ENCODE measurements around the gene UNC119. TPM values are rescaled to one million over a fixed set of nuclear protein-coding genes. Genes with fewer than 3 reads are reported as not detected.

The UNC119 gene
- total RNA-seq, 1 donor from 2014 or later: 57.2 TPM

DNA sequence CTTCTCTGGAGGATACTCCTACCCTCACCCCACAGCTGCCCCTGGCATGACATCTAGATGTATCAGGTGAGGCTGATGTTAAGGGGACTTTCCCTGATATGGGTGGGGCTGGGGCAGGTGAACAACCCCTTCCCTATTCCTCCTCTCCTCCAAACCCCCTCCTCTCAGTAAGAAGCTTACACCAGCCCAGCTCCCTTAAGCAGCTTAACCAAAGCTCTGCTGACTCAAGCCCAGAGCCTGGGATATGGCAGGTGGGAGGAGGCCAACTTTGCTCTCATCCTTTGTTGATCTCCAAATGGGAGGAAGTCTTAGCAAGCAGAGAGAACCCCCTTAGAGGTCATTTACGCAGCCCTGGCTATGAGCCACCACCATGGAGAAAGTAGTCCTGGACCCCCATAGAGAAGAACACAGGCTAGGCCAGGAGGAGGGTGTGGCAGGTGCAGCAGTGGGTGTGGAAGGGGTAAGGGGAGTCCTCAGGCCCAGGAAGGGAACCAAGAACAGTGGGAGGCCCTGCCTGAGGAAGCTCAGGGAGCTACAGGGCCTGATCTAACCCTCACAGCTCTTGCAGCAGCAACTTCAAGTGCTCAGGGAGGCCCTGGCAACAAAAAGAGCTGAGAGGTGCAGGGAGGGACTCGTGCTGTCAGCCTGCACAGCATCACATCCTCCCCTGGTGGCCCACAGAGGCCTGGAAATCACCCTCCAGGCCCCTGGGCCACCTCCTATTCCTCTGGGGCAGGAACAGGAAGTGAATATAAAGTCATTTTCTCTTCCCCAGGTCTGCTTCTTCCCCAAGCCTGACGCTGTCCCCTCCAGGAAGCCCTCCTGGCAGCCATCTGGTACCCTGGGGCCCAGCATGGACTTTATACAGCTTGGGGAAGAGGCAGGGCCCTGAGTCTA, 2.9 kb downstream of the UNC119 start:
- no peak for TF ChIP-seq CTCF (IDR thresholded peaks at IDR 0.05; ENCODE audit: partially characterized antibody, unreplicated experiment)
- no peaks in the 10 kb centered on the region for H3K36me3 Mint-ChIP-seq (ENCODE audit: unreplicated experiment)
- H3K27ac Mint-ChIP-seq (ENCODE audit: unreplicated experiment): no peak overlapping the region
- no peak overlapping the region for H3K4me3 Mint-ChIP-seq (ENCODE audit: unreplicated experiment)
- H3K9me3 Mint-ChIP-seq (ENCODE audit: unreplicated experiment): peaks cover 6% of the 10 kb centered on the region
- no peak for DNase-seq
- peaks cover 13% of the 10 kb centered on the region for H3K27me3 Mint-ChIP-seq (ENCODE audit: unreplicated experiment)
- H3K4me1 Mint-ChIP-seq (ENCODE audit: low read depth, unreplicated experiment): peaks cover 16% of the 10 kb centered on the region

GRCh38 chr17:28548417-28549130, 3.9 kb downstream of the UNC119 start:
- Mint-ChIP-seq H3K9me3 (ENCODE audit: unreplicated experiment) (peaks cover 3% of the 10 kb centered on the region), H3K27ac (ENCODE audit: unreplicated experiment) (no peak overlapping the region), H3K4me1 (ENCODE audit: low read depth, unreplicated experiment) (peaks cover 16% of the 10 kb centered on the region), H3K4me3 (ENCODE audit: unreplicated experiment) (no peak overlapping the region), H3K27me3 (ENCODE audit: unreplicated experiment) (peaks cover 13% of the 10 kb centered on the region), H3K36me3 (ENCODE audit: unreplicated experiment) (no peaks in the 10 kb centered on the region)
- no peak for DNase-seq
- TF ChIP-seq CTCF (IDR thresholded peaks at IDR 0.05; ENCODE audit: partially characterized antibody, unreplicated experiment): peak; percentile 51

DNA sequence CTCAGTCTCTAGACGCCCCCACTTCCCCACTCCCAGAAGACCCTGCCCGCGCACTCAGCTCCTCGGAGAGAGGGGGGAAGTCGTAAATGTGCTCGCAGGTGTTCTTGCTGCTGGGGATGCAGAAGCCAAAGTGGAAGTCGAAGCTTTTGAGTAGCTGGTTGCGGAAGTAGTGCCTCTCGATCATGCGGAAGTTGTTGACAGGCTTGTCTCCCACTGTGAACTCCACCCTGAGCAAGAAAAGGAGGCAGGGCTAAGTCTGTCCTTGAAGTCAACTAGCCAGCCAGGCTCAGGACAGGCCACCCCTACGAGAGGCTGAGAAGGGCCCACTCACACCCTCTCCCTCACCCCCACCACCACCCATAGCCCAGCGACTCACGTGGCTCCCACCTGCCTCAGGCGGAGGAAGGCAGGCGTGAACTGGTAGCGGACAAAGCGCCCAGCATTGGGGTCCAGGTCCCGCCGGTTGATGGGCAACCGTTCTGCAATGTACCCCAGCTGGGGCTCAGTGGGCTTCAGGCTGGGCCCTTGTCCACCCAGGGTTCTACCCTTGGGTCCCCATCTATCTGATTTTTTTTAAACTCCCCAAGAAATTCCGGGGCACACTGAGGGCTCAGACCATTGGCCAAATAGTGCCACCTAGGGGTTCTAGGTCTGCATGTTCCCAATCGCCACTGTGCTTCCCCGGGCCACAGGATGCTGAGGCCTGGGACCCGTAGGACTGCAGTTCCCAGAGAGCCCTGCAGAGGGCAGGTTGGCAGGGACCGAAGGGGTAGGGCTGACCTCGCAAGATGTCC, 4.6 kb downstream of the UNC119 start:
- Mint-ChIP-seq H3K36me3 (ENCODE audit: unreplicated experiment) (no peaks in the 10 kb centered on the region), H3K27ac (ENCODE audit: unreplicated experiment) (no peak overlapping the region), H3K27me3 (ENCODE audit: unreplicated experiment) (peaks cover 13% of the 10 kb centered on the region), H3K4me3 (ENCODE audit: unreplicated experiment) (no peak overlapping the region), H3K4me1 (ENCODE audit: low read depth, unreplicated experiment) (peaks cover 15% of the 10 kb centered on the region), H3K9me3 (ENCODE audit: unreplicated experiment) (peaks cover 2% of the 10 kb centered on the region)
- DNase-seq: peak; percentile 81
- TF ChIP-seq CTCF (IDR thresholded peaks at IDR 0.05; ENCODE audit: partially characterized antibody, unreplicated experiment): peak; percentile 96

GRCh38 chr17:28547096-28547622, 5.3 kb downstream of the UNC119 start:
- Mint-ChIP-seq H3K27me3 (ENCODE audit: unreplicated experiment) (peaks cover 11% of the 10 kb centered on the region), H3K36me3 (ENCODE audit: unreplicated experiment) (no peaks in the 10 kb centered on the region), H3K4me1 (ENCODE audit: low read depth, unreplicated experiment) (peaks cover 13% of the 10 kb centered on the region), H3K4me3 (ENCODE audit: unreplicated experiment) (no peak overlapping the region), H3K9me3 (ENCODE audit: unreplicated experiment) (no peaks in the 10 kb centered on the region), H3K27ac (ENCODE audit: unreplicated experiment) (no peak overlapping the region)
- TF ChIP-seq CTCF (IDR thresholded peaks at IDR 0.05; ENCODE audit: partially characterized antibody, unreplicated experiment): no peak
- no peak for DNase-seq
